IMR-90 (cell line): ENCODE data around the gene ZDBF2. TPM values are rescaled to one million over a fixed set of nuclear protein-coding genes. Genes with fewer than 3 reads are reported as not detected.

Source experiments
- ATAC-seq: fragments of 200-7000 bp; cut with Tn5 transposase; 2 replicates; pipeline ENCODE4 v1.9.1; 2020; ENCODE audit warnings: low read depth, mild to moderate bottlenecking, moderate library complexity
- BruUV-seq: library from RNA; stranded (reverse); fragments of 400-500 nt; replicated peaks from 2 replicates; lab custom pipeline; 2021; lab: Mats Ljungman, UMichigan
- CTCF ChIA-PET: fragments of 300-600 bp; formaldehyde crosslinking; extraction: SDS; loops from one replicate; lab custom pipeline; 2021; ENCODE audit warnings: antibody characterized with exemption; lab: Yijun Ruan, JAX
- POLR2A ChIA-PET: fragments of 300-600 bp; sonication (Branson Sonifier 250); formaldehyde crosslinking; loops from one replicate; lab custom pipeline; 2022; ENCODE audit warnings: antibody characterized with exemption; ENCODE audit not compliant: unreplicated experiment; lab: Charles Lee
- DNase-seq: peaks from one replicate; pipeline ENCODE4 v3.0.0; 2013
- H2AFZ ChIP-seq: replicated peaks from 2 replicates; pipeline ENCODE3; 2013; ENCODE audit warnings: low read length, mild to moderate bottlenecking; ENCODE audit not compliant: poor library complexity
- H2AK5ac ChIP-seq: 2 replicates; pipeline ENCODE4 v1.6.1; 2013; ENCODE audit warnings: low read depth, low read length, inconsistent platforms
- H2AK9ac ChIP-seq: replicated peaks from 2 replicates; pipeline ENCODE3; 2013; ENCODE audit warnings: mild to moderate bottlenecking, low read depth, low read length, moderate library complexity; ENCODE audit not compliant: poor library complexity
- H2BK120ac ChIP-seq: 2 replicates; pipeline ENCODE4 v1.6.1; 2013; ENCODE audit warnings: low read depth, low read length, inconsistent platforms
- H2BK15ac ChIP-seq: 3 replicates; pipeline ENCODE4 v1.6.1; 2013; ENCODE audit warnings: low read depth, low read length, inconsistent platforms
- H2BK20ac ChIP-seq: 2 replicates; pipeline ENCODE4 v1.6.1; 2013; ENCODE audit warnings: low read depth, mild to moderate bottlenecking, inconsistent platforms, low read length, moderate library complexity
- H2BK5ac ChIP-seq: 2 replicates; pipeline ENCODE4 v1.6.1; 2013; ENCODE audit warnings: mild to moderate bottlenecking, low read depth, low read length, inconsistent platforms; ENCODE audit not compliant: poor library complexity, severe bottlenecking
- H3K14ac ChIP-seq: replicated peaks from 2 replicates; pipeline ENCODE4 v1.6.1; 2013; ENCODE audit warnings: low read depth, low read length, inconsistent platforms
- H3K18ac ChIP-seq: 2 replicates; pipeline ENCODE4 v1.6.1; 2013; ENCODE audit warnings: low read depth, low read length, control low read depth
- H3K23ac ChIP-seq: 2 replicates; pipeline ENCODE4 v1.6.1; 2013; ENCODE audit warnings: low read depth, low read length, inconsistent platforms
- H3K27ac ChIP-seq: 2 replicates; pipeline ENCODE4 v1.5.1; 2013; ENCODE audit warnings: mild to moderate bottlenecking, control low read depth, low read length; ENCODE audit not compliant: insufficient read depth
- H3K27me3 ChIP-seq: 2 replicates; pipeline ENCODE4 v1.6.1; 2013; ENCODE audit warnings: low read length; ENCODE audit not compliant: control insufficient read depth, insufficient read depth
- H3K36me3 ChIP-seq: 2 replicates; pipeline ENCODE4 v1.6.1; 2013; ENCODE audit warnings: low read length, mixed read lengths; ENCODE audit not compliant: control insufficient read depth, insufficient read depth
- H3K4ac ChIP-seq: 2 replicates; pipeline ENCODE4 v1.6.1; 2013; ENCODE audit warnings: low read depth, low read length, inconsistent platforms
- H3K4me1 ChIP-seq: 2 replicates; pipeline ENCODE4 v1.6.1; 2013; ENCODE audit warnings: low read length, mixed read lengths; ENCODE audit not compliant: control insufficient read depth, insufficient read depth
- H3K4me2 ChIP-seq: 2 replicates; pipeline ENCODE4 v1.6.1; 2013; ENCODE audit warnings: low read depth, mild to moderate bottlenecking, control low read depth, low read length, moderate library complexity
- H3K4me3 ChIP-seq: 2 replicates; pipeline ENCODE4 v1.5.1; 2013; ENCODE audit warnings: low read depth, mild to moderate bottlenecking, control low read depth, low read length, moderate library complexity; ENCODE audit not compliant: insufficient read depth
- H3K56ac ChIP-seq: 2 replicates; pipeline ENCODE4 v1.6.1; 2013; ENCODE audit warnings: low read length, inconsistent platforms; ENCODE audit not compliant: insufficient read depth; ENCODE audit errors: extremely low read depth
- H3K79me1 ChIP-seq, 2 experiments: 2 replicates each; pipeline ENCODE4 v1.6.1; 2013; ENCODE audit warnings: low read length in 2 of 2, inconsistent platforms in 1 of 2, low read depth in 1 of 2
- H3K9ac ChIP-seq: 2 replicates; pipeline ENCODE4 v1.6.1; 2013; ENCODE audit warnings: low read depth, low read length, control low read depth
- H3K9me1 ChIP-seq: 2 replicates; pipeline ENCODE4 v1.6.1; 2013; ENCODE audit warnings: low read length, inconsistent platforms; ENCODE audit not compliant: insufficient read depth
- H3K9me3 ChIP-seq: 2 replicates; pipeline ENCODE4 v1.6.1; 2013; ENCODE audit warnings: low read length; ENCODE audit not compliant: control insufficient read depth, insufficient read depth
- H4K20me1 ChIP-seq: 2 replicates; pipeline ENCODE4 v1.6.1; 2013; ENCODE audit warnings: low read length, inconsistent platforms; ENCODE audit not compliant: insufficient read depth
- H4K5ac ChIP-seq: 2 replicates; pipeline ENCODE4 v1.6.1; 2013; ENCODE audit warnings: mild to moderate bottlenecking, low read depth, low read length, control low read depth
- H4K8ac ChIP-seq, 2 experiments: 2 replicates each; pipeline ENCODE4 v1.6.1; 2013; ENCODE audit warnings: low read depth in 2 of 2, low read length in 2 of 2, control low read depth in 1 of 2, inconsistent platforms in 1 of 2
- H4K91ac ChIP-seq: 2 replicates; pipeline ENCODE4 v1.6.1; 2013; ENCODE audit warnings: low read depth, low read length, inconsistent platforms; ENCODE audit not compliant: insufficient read depth
- CEBPB ChIP-seq: IDR thresholded peaks from 2 replicates; pipeline ENCODE4 v1.6.1; 2012; ENCODE audit warnings: low read depth, low read length, improper control_type of control experiment
- CHD1 ChIP-seq: IDR thresholded peaks from 2 replicates; pipeline ENCODE4 v1.6.1; 2012; ENCODE audit warnings: low read depth, low read length, improper control_type of control experiment
- NFE2L2 ChIP-seq: fragments of 150-350 bp; IDR thresholded peaks from 2 replicates; pipeline ENCODE4 v1.6.1; 2016; ENCODE audit warnings: low read depth, mild to moderate bottlenecking, low read length
- POLR2A ChIP-seq: IDR thresholded peaks from 2 replicates; pipeline ENCODE4 v1.6.1; 2012; ENCODE audit warnings: mild to moderate bottlenecking, low read depth, low read length
- WGBS, 2 experiments: methylation state at CpG; one replicate each; pipeline versions ENCODE4 v1.1.5 to v1.1.7; 2013; ENCODE audit warnings: missing lambda C conversion rate in 2 of 2; ENCODE audit not compliant: insufficient read length in 1 of 2; ENCODE audit errors: extremely low coverage in 2 of 2; 5-methylcytosine and 5-hydroxymethylcytosine counted together
- dilution Hi-C: fragments of 300-500 bp; cut with HindIII; formaldehyde crosslinking; loops from one replicate; pipeline ENCODE4 v1.14.3; 2018; ENCODE audit warnings: low sequenced_read_pairs; ENCODE audit not compliant: unreplicated experiment
- in situ Hi-C: fragments of 300-500 bp; cut with MboI; formaldehyde crosslinking; loops from 3 replicates; pipeline ENCODE4 v1.14.3; 2019; ENCODE audit warnings: low sequenced_read_pairs, inconsistent platforms, mixed read lengths
- intact Hi-C: fragments of 100-400 bp; cut with micrococcal nuclease; formaldehyde crosslinking; loops from 2 replicates; pipeline ENCODE4 v1.10.0; 2022
- polyA plus RNA-seq, 3 experiments: library from polyadenylated mRNA; depleted of rRNA; stranded (reverse); fragments of >200 nt; gene quantifications; 2 replicates each; pipeline ENCODE4 v1.2.3, GENCODE V29; 2012; ENCODE audit warnings: low replicate concordance in 1 of 3
- total RNA-seq: library from RNA; depleted of rRNA; stranded (reverse); fragments of >200 nt; gene quantifications from 2 replicates; pipeline ENCODE4 v1.2.3, GENCODE V29; 2012

ZDBF2 gene
- total and polyA plus RNA-seq, 2 of the 4 experiments (the other 2 are of a cell fraction) = 1.9 to 10.2 TPM

DNA sequence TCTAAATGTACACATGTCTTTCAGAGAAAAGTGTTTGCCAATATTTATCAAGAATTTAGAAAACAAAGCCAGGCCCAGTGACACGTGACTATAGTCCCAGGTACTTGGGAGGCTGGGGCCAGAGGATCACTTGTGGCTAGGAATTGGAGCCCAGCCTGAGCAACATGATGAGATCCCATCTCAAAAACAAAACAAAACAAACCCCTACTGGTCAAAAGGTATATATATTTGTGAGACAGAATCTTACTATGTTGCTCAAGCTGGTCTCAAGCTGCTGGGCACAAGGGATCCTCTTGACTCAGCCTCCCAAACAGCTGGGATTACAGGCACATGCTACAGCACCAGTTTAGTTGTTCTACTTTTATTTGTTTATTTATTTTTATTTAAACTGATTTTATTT lies 79.2 kb downstream of the ZDBF2 start:
- Histone ChIP-seq H3K36me3 (no peaks in the 10 kb centered on the region), H2BK20ac (no peak overlapping the region), H3K23ac (no peak overlapping the region), H4K91ac (no peak overlapping the region), H3K9me3 (no peaks in the 10 kb centered on the region), H4K5ac (no peak overlapping the region), H2AK5ac (no peak overlapping the region), H2BK120ac (no peak overlapping the region), H3K9ac (no peak overlapping the region), H3K4ac (no peak overlapping the region), H2BK15ac (no peak overlapping the region), H3K56ac (no peak overlapping the region), H3K14ac (no peak overlapping the region), H4K20me1 (no peaks in the 10 kb centered on the region), H2AK9ac (no peak overlapping the region), H3K27me3 (no peaks in the 10 kb centered on the region), H2BK5ac (no peak overlapping the region), H3K27ac (no peak overlapping the region), H3K9me1 (no peaks in the 10 kb centered on the region), H3K18ac (no peak overlapping the region), H2AFZ (no peak overlapping the region), H3K4me3 (no peak overlapping the region), H3K4me1 (no peaks in the 10 kb centered on the region), H3K4me2 (no peak overlapping the region), H4K8ac (no peak overlapping the region), H3K79me1 (no peaks in the 10 kb centered on the region)
- no peak for ATAC-seq
- CTCF ChIA-PET = no interaction called here
- POLR2A ChIA-PET = no interaction called here
- TF ChIP-seq CEBPB (no peak), NFE2L2 (no peak), CHD1 (no peak), POLR2A (no peak)
- no peak for DNase-seq
- in situ Hi-C loops (no loop called here), intact Hi-C loops (no loop called here), dilution Hi-C loops (no loop called here)
- BruUV-seq = no TSS peak
- no CpG with 5 or more reads among the region's 1 CpG for WGBS, 2 experiments
